ENCODE results near the gene EMP2.

Gene EMP2

DNA sequence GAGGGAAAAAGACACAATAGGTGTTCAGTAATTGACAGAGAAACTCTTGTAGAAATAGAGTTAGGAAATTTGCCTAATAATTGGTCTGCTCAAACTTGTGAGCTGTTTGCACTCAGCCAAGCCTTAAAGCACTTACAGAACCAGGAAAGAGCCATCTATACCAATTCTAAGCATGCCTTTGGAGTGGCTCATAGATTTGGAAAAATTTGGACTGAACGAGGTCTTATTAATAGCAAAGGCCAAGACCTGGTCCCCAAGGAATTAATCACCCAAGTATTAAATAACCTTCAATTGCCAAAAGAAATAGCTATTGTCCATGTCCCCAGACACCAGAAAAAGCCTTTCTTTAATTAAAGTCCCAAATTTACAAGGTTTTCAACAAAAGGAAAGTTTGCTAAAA is 90.3 kb downstream of the EMP2 start:
- H3K4me1 ChIP-seq (ENCODE audit: low read length) = peaks cover 14% of the 10 kb centered on the region
- H3K9me3 ChIP-seq (ENCODE audit: insufficient read depth, low read length) = peaks cover 6% of the 10 kb centered on the region; the same call in 1 of the 2 replicates
- H3K36me3 ChIP-seq (replicated peaks; ENCODE audit: low read depth, low read length) = peaks cover 9% of the 10 kb centered on the region
- TF ChIP-seq, protein P1, sequence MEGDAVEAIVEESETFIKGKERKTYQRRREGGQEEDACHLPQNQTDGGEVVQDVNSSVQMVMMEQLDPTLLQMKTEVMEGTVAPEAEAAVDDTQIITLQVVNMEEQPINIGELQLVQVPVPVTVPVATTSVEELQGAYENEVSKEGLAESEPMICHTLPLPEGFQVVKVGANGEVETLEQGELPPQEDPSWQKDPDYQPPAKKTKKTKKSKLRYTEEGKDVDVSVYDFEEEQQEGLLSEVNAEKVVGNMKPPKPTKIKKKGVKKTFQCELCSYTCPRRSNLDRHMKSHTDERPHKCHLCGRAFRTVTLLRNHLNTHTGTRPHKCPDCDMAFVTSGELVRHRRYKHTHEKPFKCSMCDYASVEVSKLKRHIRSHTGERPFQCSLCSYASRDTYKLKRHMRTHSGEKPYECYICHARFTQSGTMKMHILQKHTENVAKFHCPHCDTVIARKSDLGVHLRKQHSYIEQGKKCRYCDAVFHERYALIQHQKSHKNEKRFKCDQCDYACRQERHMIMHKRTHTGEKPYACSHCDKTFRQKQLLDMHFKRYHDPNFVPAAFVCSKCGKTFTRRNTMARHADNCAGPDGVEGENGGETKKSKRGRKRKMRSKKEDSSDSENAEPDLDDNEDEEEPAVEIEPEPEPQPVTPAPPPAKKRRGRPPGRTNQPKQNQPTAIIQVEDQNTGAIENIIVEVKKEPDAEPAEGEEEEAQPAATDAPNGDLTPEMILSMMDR (IDR thresholded peaks at IDR 0.05; ENCODE audit: low read depth, low read length) = no peak
- no peak for TF ChIP-seq EZH2phosphoT487 (IDR thresholded peaks at IDR 0.05; ENCODE audit: low read depth)
- H2AFZ ChIP-seq (ENCODE audit: low read depth, low read length) = no peak overlapping the region
- H4K20me1 ChIP-seq (ENCODE audit: insufficient read depth, low read length) = no peaks in the 10 kb centered on the region
- H3K27ac ChIP-seq (ENCODE audit: low read length) = no peak overlapping the region
- no peak overlapping the region for H3K4me3 ChIP-seq (ENCODE audit: low read length)
- H3K79me2 ChIP-seq (ENCODE audit: low read length) = no peaks in the 10 kb centered on the region
- no peak overlapping the region for H3K9ac ChIP-seq (ENCODE audit: low read length)
- no peak overlapping the region for H3K4me2 ChIP-seq (ENCODE audit: low read length)
- no peaks in the 10 kb centered on the region for H3K27me3 ChIP-seq (ENCODE audit: low read depth, low read length)

DNA sequence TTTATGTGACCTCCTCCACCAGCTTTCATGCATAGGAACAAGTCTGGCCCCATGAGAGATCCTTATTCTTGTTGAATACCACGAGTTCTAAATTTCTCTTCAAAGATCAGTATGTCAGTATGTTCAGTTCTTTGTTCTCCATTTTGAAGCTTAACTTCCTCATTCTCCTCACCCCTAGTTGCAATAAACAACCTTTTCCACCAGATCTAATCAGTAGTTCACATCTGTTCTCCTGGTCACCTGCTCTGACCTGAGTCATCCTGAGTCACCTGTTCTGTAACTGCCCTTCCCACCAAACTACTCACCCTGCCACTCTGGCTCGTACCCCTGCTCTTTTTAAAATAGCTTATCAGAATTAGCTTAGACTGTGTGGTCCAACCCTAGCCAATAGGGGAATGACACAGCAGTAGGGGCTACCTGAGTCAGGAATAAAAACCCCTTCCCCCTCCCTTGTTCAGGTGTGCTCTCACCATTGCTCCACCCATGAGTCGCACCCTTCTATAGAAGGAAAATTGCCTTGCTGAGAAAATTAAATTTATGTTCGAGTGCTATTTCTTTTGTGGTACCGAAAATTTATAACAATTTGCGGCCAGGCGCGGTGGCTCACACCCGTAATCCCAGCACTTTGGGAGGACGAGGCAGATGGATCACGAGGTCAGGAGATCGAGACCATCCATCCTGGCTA is 94.6 kb downstream of the EMP2 start:
- Histone ChIP-seq H2AFZ (ENCODE audit: low read depth, low read length) (no peak overlapping the region; the same call in 1 of the 2 replicates), H4K20me1 (ENCODE audit: insufficient read depth, low read length) (no peaks in the 10 kb centered on the region), H3K27me3 (ENCODE audit: low read depth, low read length) (no peaks in the 10 kb centered on the region), H3K9ac (ENCODE audit: low read length) (no peak overlapping the region), H3K9me3 (ENCODE audit: insufficient read depth, low read length) (peaks cover 7% of the 10 kb centered on the region; the same call in 1 of the 2 replicates), H3K4me2 (ENCODE audit: low read length) (no peak overlapping the region), H3K36me3 (replicated peaks; ENCODE audit: low read depth, low read length) (peaks cover 37% of the 10 kb centered on the region), H3K79me2 (ENCODE audit: low read length) (no peaks in the 10 kb centered on the region), H3K4me3 (ENCODE audit: low read length) (no peak overlapping the region), H3K27ac (ENCODE audit: low read length) (peak overlapping the region; percentile 63), H3K4me1 (ENCODE audit: low read length) (peaks cover 14% of the 10 kb centered on the region)
- no peak for TF ChIP-seq EZH2phosphoT487 (IDR thresholded peaks at IDR 0.05; ENCODE audit: low read depth)
- TF ChIP-seq, protein P1 (IDR thresholded peaks at IDR 0.05; ENCODE audit: low read depth, low read length) = no peak

DNA sequence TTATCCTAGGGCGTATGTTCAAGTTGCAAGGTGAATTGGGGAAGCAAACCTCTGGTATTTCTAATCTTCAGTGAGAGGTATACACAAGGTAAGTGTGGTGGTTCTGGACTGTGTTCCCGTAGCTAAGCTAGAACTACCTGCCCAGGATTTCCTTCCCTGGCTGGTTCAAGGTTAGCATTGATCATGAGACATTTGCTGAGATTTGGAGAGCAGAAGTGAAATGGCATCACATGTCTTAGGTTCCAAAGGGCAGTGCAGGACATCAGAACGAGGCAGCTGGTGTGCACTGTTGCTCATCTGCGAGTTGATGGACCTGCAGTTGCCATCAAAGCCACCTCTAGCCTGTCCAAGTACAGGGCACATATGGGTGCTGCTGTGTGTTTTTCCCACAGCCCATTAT is 95.2 kb downstream of the EMP2 start:
- Histone ChIP-seq H3K4me3 (ENCODE audit: low read length) (no peak overlapping the region), H3K9ac (ENCODE audit: low read length) (no peak overlapping the region), H3K9me3 (ENCODE audit: insufficient read depth, low read length) (peaks cover 7% of the 10 kb centered on the region; the same call in 1 of the 2 replicates), H3K4me2 (ENCODE audit: low read length) (no peak overlapping the region), H3K27me3 (ENCODE audit: low read depth, low read length) (no peaks in the 10 kb centered on the region), H3K4me1 (ENCODE audit: low read length) (peaks cover 14% of the 10 kb centered on the region), H3K79me2 (ENCODE audit: low read length) (no peaks in the 10 kb centered on the region), H3K27ac (ENCODE audit: low read length) (peak overlapping the region; percentile 63), H3K36me3 (replicated peaks; ENCODE audit: low read depth, low read length) (peaks cover 37% of the 10 kb centered on the region), H4K20me1 (ENCODE audit: insufficient read depth, low read length) (no peaks in the 10 kb centered on the region), H2AFZ (ENCODE audit: low read depth, low read length) (no peak overlapping the region)
- TF ChIP-seq, protein P1 (IDR thresholded peaks at IDR 0.05; ENCODE audit: low read depth, low read length) = no peak
- TF ChIP-seq EZH2phosphoT487 (IDR thresholded peaks at IDR 0.05; ENCODE audit: low read depth) = no peak

DNA sequence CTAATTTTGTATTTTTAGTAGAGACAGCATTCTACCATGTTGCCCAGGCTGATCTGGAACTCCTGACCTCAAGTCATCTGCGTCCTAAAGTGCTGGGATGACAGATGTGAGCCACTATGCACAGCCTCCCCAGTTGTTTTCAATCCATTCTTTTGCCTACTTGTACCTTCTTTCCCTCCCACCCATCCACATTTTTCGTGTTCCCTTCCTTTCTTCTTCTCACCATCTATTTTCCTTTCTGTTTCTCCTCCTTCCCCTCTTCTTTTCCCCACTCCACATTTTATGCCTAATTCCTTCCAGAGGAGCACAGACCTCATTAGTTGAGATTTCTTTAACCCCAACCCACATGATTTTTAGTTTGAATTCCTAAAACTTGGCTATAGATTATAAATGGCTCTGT is 100.2 kb downstream of the EMP2 start:
- H2AFZ ChIP-seq (ENCODE audit: low read depth, low read length) = no peak overlapping the region
- TF ChIP-seq, protein P1 (IDR thresholded peaks at IDR 0.05; ENCODE audit: low read depth, low read length) = no peak
- peaks cover 7% of the 10 kb centered on the region; the same call in 1 of the 2 replicates for H3K9me3 ChIP-seq (ENCODE audit: insufficient read depth, low read length)
- no peak overlapping the region for H3K4me3 ChIP-seq (ENCODE audit: low read length)
- H3K79me2 ChIP-seq (ENCODE audit: low read length) = no peaks in the 10 kb centered on the region
- no peaks in the 10 kb centered on the region for H3K27me3 ChIP-seq (ENCODE audit: low read depth, low read length)
- H3K27ac ChIP-seq (ENCODE audit: low read length) = no peak overlapping the region
- H3K4me2 ChIP-seq (ENCODE audit: low read length) = no peak overlapping the region
- no peaks in the 10 kb centered on the region for H4K20me1 ChIP-seq (ENCODE audit: insufficient read depth, low read length)
- H3K4me1 ChIP-seq (ENCODE audit: low read length) = peaks cover 7% of the 10 kb centered on the region; the same call in 1 of the 2 replicates
- H3K9ac ChIP-seq (ENCODE audit: low read length) = no peak overlapping the region
- peaks cover 43% of the 10 kb centered on the region for H3K36me3 ChIP-seq (replicated peaks; ENCODE audit: low read depth, low read length)

All from OCI-LY3 (cell line).